PC-9 (cell line): ENCODE results near the gene SUOX. TPM values are rescaled to one million over a fixed set of nuclear protein-coding genes. Genes with fewer than 3 reads are reported as not detected.
"Not testable (repeated sequence)": the region's sequence is repeated elsewhere in the genome, so short reads cannot be mapped to it uniquely, and the experiment has no call there.

Source experiments
- BruUV-seq: library from RNA; stranded (reverse); fragments of 400-500 nt; replicated peaks from 2 replicates; lab custom pipeline; 2021; lab: Mats Ljungman, UMichigan
- CTCF ChIA-PET: fragments of 300-600 bp; sonication (Branson Sonifier 250); formaldehyde crosslinking; loops from one replicate; lab custom pipeline; 2022; ENCODE audit warnings: antibody characterized with exemption; lab: Charles Lee
- POLR2A ChIA-PET: fragments of 300-600 bp; sonication (Branson Sonifier 250); formaldehyde crosslinking; loops from one replicate; lab custom pipeline; 2022; ENCODE audit warnings: antibody characterized with exemption; ENCODE audit not compliant: unreplicated experiment; lab: Charles Lee
- DNase-seq, 2 experiments: peaks; one replicate each; pipeline versions ENCODE4 v3.0.0 to v3.0.0-alpha.2; 2015 to 2022; ENCODE audit warnings: mixed read lengths in 1 of 2
- H2AFZ ChIP-seq: fragments of 200-600 bp; sonication (generic); 2 replicates; pipeline ENCODE4 v1.8.1; 2017; ENCODE audit warnings: antibody characterized with exemption
- H3F3A ChIP-seq: fragments of 200-600 bp; sonication (generic); 2 replicates; pipeline ENCODE4 v1.8.1; 2017; ENCODE audit warnings: antibody characterized with exemption, mild to moderate bottlenecking, low read depth; ENCODE audit not compliant: insufficient read depth
- H3K27ac ChIP-seq: fragments of 200-600 bp; sonication (generic); 2 replicates; pipeline ENCODE4 v1.6.1; 2016; ENCODE audit warnings: mixed run types
- H3K27me3 ChIP-seq: fragments of 200-600 bp; sonication (generic); 2 replicates; pipeline ENCODE4 v1.6.1; 2016; ENCODE audit warnings: low read depth, mixed run types; ENCODE audit not compliant: insufficient read depth
- H3K36me3 ChIP-seq: fragments of 200-600 bp; sonication (generic); 2 replicates; pipeline ENCODE4 v1.6.1; 2016; ENCODE audit warnings: low read depth, mixed run types
- H3K4me1 ChIP-seq: fragments of 200-600 bp; sonication (generic); replicated peaks from 2 replicates; pipeline ENCODE4 v1.6.1; 2016; ENCODE audit warnings: mixed run types; ENCODE audit not compliant: insufficient read depth
- H3K4me2 ChIP-seq: fragments of 200-600 bp; sonication (generic); 2 replicates; pipeline ENCODE4 v1.6.1; 2017; ENCODE audit warnings: mixed run types
- H3K4me3 ChIP-seq: fragments of 200-600 bp; sonication (generic); 2 replicates; pipeline ENCODE4 v1.6.1; 2016; ENCODE audit warnings: mixed run types
- H3K79me2 ChIP-seq: fragments of 200-600 bp; sonication (generic); 2 replicates; pipeline ENCODE4 v1.6.1; 2017; ENCODE audit warnings: low read depth, mixed run types
- H3K9me2 ChIP-seq: fragments of 200-600 bp; sonication (generic); 2 replicates; pipeline ENCODE4 v1.8.1; 2017; ENCODE audit warnings: mild to moderate bottlenecking; ENCODE audit not compliant: insufficient read depth
- H3K9me3 ChIP-seq: fragments of 200-600 bp; sonication (generic); 2 replicates; pipeline ENCODE4 v1.8.1; 2016; ENCODE audit warnings: low read depth; ENCODE audit not compliant: insufficient read depth
- H4K20me1 ChIP-seq: fragments of 200-600 bp; sonication (generic); 2 replicates; pipeline ENCODE4 v1.8.1; 2017; ENCODE audit not compliant: insufficient read depth
- EZH2 ChIP-seq: fragments of 200-600 bp; sonication (generic); IDR thresholded peaks from 2 replicates; pipeline ENCODE4 v1.8.0; 2017; ENCODE audit warnings: antibody characterized with exemption, low read depth
- intact Hi-C: fragments of 100-400 bp; cut with micrococcal nuclease; formaldehyde crosslinking; loops from one replicate; pipeline ENCODE4 v1.10.0; 2022; ENCODE audit not compliant: unreplicated experiment
- total RNA-seq: library from RNA; stranded (reverse); gene quantifications from 2 replicates; pipeline ENCODE4 v1.2.3, GENCODE V29; 2021
- TF ChIP-seq, protein P1 (sequence below): fragments of 200-600 bp; sonication (generic); conservative IDR thresholded peaks from 2 replicates; pipeline ENCODE4 v1.6.1; 2017; ENCODE audit warnings: mixed run types, antibody characterized with exemption, mild to moderate bottlenecking, moderate library complexity

Gene SUOX
- total RNA-seq, 1 experiment from 2014 or later, result 22.7 TPM

DNA sequence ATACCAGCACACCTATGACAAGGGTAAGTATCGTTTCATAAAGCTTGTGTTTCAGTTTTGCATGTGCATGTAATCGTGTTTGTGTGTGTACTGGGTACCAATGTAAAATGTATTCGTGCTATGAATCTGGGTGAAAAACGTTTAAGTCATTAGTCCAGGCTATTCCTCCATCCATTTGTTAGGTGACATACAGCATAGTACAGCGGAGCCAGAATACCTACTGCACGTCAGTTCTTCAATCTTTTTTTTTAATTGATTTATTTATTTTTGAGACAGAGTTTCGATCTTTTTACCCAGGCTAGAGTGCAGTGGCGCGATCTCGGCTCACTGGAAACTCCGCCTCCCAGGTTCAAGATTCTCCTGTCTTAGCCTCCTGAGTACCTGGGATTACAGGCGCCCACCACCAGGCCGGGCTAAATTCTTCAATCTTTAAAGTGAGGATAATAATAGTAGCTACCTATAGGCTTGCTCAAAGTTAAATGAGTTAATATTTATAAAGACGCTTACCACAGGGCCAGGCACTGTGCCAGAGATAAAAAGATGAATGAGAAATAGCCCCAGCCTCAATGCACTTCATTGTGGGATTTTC lies 44.0 kb downstream of the SUOX start:
- Histone ChIP-seq H3K27me3 (no peaks in the 10 kb centered on the region), H3K4me1 (peaks cover 24% of the 10 kb centered on the region), H3K9me3 (no peaks in the 10 kb centered on the region), H2AFZ (peak overlapping the region; percentile 86), H4K20me1 (peaks cover 13% of the 10 kb centered on the region; the same call in 1 of the 2 replicates), H3K79me2 (peaks cover 26% of the 10 kb centered on the region), H3K36me3 (peaks cover 25% of the 10 kb centered on the region), H3F3A (peaks cover 46% of the 10 kb centered on the region), H3K27ac (peak overlapping the region; percentile 67), H3K9me2 (no peaks in the 10 kb centered on the region), H3K4me2 (peak overlapping the region; percentile 87), H3K4me3 (peak overlapping the region; percentile 55)
- DNase-seq, result no peak
- ChIA-PET CTCF (interaction anchor here (0.6 to 1.3 kb wide), 4 partner anchors 12 to 370 kb away, joined by 3 to 20 read pairs (median 5); partner anchors contain the start of genes ORMDL2, RAB5B and SARNP), POLR2A (interaction anchor here (0.7 kb wide), 2 partner anchors 67 to 118 kb away, joined by 4 read pairs; partner anchors contain the start of gene RAB5B)
- BruUV-seq, result TSS peak; percentile 94
- TF ChIP-seq EZH2, result no peak
- TF ChIP-seq, protein P1, sequence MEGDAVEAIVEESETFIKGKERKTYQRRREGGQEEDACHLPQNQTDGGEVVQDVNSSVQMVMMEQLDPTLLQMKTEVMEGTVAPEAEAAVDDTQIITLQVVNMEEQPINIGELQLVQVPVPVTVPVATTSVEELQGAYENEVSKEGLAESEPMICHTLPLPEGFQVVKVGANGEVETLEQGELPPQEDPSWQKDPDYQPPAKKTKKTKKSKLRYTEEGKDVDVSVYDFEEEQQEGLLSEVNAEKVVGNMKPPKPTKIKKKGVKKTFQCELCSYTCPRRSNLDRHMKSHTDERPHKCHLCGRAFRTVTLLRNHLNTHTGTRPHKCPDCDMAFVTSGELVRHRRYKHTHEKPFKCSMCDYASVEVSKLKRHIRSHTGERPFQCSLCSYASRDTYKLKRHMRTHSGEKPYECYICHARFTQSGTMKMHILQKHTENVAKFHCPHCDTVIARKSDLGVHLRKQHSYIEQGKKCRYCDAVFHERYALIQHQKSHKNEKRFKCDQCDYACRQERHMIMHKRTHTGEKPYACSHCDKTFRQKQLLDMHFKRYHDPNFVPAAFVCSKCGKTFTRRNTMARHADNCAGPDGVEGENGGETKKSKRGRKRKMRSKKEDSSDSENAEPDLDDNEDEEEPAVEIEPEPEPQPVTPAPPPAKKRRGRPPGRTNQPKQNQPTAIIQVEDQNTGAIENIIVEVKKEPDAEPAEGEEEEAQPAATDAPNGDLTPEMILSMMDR, result no peak
- intact Hi-C loops, result loop anchor here (1.0 to 10.0 kb wide), 8 partner anchors 44 to 303 kb away; partner anchors contain the start of genes NABP2, ORMDL2, PYM1 and RNF41

DNA sequence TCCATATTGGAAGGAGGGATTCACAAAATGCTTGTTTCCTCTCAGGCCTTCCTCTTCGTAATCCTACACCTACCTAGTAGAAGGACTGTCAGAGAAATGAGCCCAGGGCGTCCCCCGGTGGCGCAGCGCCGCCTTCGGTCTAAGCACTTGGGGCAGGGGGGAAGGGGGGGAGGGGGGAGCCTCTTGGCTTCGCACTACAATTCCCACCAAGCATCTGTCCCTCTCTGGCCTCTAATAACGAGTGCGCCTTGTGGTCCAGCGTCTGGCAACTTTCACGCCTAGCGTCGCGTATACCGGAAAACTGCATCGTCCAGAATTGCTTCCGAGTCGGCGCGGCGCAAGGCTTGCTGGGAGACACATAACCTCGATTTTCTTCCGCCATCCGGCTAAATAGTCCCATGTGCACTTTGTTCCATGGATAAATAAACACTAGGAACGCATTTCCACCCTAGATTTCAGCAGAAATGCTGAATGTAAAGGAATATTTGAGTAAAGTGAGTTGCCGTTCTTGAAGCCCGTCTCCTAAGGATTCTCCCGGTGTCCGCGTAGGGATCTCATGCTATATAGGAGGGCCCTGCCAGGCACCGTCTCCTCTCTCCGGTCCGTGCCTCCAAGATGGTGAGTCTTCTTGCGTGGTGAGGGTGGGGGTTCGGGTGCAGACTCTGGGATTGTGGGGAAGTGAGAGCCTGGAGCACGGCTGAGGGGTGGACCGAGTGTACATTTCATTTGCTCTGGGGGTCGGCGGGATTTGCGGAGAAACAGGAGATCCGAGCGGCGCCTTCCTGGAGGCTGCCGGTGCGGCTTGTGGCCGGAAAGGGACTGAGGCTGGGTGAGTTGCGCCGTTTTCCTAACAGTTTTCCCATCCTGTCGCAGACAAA lies 44.7 kb downstream of the SUOX start, which contains the start of gene RPS26:
Gene RPS26 (plus strand): TSS at position 367 of the 878 bp plus-strand sequence. CDS start 249 bp downstream, at position 616.
- ChIA-PET CTCF (no interaction called here), POLR2A (interaction anchor here (0.7 kb wide), 2 partner anchors 68 to 117 kb away, joined by 4 read pairs; partner anchors contain the start of gene RAB5B)
- no TSS peak for BruUV-seq
- Histone ChIP-seq H3F3A (peaks cover 54% of the 10 kb centered on the region), H4K20me1 (peaks cover 13% of the 10 kb centered on the region; the same call in 1 of the 2 replicates), H3K9me2 (no peaks in the 10 kb centered on the region), H3K4me3 (peak within 1 kb of the TSS; percentile 73), H3K36me3 (peaks cover 25% of the 10 kb centered on the region), H3K9me3 (no peaks in the 10 kb centered on the region), H3K4me1 (peaks cover 24% of the 10 kb centered on the region), H3K27me3 (no peaks in the 10 kb centered on the region), H3K79me2 (peaks cover 26% of the 10 kb centered on the region), H3K27ac (peak within 1 kb of the TSS; percentile 68), H3K4me2 (peak within 1 kb of the TSS; percentile 100), H2AFZ (peak within 1 kb of the TSS; percentile 97)
- intact Hi-C loops, result loop anchor here (1.0 to 10.0 kb wide), 8 partner anchors 44 to 303 kb away; partner anchors contain the start of genes NABP2, ORMDL2, PYM1 and RNF41
- TF ChIP-seq, protein P1, result peak; percentile 51
- no peak for TF ChIP-seq EZH2
- DNase-seq, result peak; percentile 95 to 96

DNA sequence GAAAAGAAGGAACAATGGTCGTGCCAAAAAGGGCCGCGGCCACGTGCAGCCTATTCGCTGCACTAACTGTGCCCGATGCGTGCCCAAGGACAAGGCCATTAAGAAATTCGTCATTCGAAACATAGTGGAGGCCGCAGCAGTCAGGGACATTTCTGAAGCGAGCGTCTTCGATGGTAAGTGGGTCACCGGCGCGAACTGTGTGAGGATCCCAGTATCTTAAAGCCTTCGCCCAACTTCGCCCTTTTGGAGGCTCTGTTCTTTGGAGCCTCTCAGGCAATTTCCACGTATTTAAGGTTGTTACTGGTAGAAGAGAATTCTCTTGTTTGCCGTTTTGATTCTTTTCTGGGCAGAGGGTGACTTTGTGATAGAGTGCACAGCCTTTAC lies 45.3 kb downstream of the SUOX start:
- H3K9me2 ChIP-seq, H3K27me3 ChIP-seq, H3K9me3 ChIP-seq, CTCF ChIA-PET, POLR2A ChIA-PET, DNase-seq: not testable (repeated sequence)
- peaks cover 26% of the 10 kb centered on the region for H3K79me2 ChIP-seq
- H3K4me1 ChIP-seq, result peaks cover 24% of the 10 kb centered on the region
- peak overlapping the region; percentile 68 for H3K27ac ChIP-seq
- intact Hi-C loops, result loop anchor here (5.0 to 10.0 kb wide), 4 partner anchors 88 to 225 kb away; partner anchors contain the start of genes NABP2, ORMDL2, RNF41 and SARNP
- peaks cover 59% of the 10 kb centered on the region for H3F3A ChIP-seq
- peaks cover 13% of the 10 kb centered on the region; the same call in 1 of the 2 replicates for H4K20me1 ChIP-seq
- peaks cover 25% of the 10 kb centered on the region for H3K36me3 ChIP-seq
- peak overlapping the region; percentile 97 for H2AFZ ChIP-seq
- peak overlapping the region; percentile 100 for H3K4me2 ChIP-seq
- peak overlapping the region; percentile 73 for H3K4me3 ChIP-seq
- BruUV-seq, result TSS peak; percentile 73
